ENCODE results near the gene ANKRD33.

GRCh38 chr12:51886021-51886710 is 1.7 kb upstream of the ANKRD33 start:
- TF ChIP-seq ZNF8 (CRISPR knock-in tag; IDR thresholded peaks at IDR 0.05) (no peak), GLIS3 (CRISPR knock-in tag; IDR thresholded peaks at IDR 0.05) (no peak)
